ENCODE results near the gene AZU1.

DNA sequence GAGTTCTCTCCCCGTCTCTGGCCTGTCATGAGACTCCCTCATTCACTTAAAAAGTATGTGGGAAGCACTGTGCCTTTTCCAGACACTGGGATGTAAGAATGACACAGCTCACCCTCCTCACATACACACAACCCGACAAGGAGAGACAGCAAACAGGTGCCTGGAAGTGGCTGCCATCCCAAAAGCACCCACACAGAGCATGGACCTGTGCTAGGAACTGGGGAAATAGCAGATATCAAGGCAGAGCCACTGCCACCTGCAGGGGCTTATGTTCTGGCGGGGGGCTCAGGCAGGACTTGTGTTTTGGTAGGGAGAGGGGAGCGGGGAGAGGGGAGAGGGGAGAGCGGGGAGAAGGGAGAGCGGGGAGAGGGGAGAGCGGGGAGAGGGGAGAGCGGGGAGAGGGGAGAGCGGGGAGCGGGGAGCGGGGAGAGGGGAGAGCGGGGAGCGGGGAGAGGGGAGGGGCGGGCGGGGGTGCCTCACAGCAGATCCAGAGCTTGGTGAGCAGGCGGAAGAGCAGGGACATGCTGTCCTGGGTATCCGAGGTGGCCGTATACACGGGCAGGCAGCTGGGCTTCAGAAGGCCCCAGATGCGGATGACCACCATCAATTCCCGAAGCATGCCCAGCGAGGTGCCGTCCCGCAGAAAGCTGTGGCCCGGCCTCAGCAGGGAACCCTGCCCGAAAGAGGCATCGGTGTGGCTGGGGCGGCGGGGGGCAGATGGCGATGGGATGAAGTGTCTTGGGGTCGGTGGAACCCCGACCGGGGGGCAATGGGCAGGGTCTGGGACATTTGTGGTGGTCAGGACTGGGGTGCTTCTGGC, 44.0 kb downstream of the AZU1 start:
- TF ChIP-seq, protein P1, sequence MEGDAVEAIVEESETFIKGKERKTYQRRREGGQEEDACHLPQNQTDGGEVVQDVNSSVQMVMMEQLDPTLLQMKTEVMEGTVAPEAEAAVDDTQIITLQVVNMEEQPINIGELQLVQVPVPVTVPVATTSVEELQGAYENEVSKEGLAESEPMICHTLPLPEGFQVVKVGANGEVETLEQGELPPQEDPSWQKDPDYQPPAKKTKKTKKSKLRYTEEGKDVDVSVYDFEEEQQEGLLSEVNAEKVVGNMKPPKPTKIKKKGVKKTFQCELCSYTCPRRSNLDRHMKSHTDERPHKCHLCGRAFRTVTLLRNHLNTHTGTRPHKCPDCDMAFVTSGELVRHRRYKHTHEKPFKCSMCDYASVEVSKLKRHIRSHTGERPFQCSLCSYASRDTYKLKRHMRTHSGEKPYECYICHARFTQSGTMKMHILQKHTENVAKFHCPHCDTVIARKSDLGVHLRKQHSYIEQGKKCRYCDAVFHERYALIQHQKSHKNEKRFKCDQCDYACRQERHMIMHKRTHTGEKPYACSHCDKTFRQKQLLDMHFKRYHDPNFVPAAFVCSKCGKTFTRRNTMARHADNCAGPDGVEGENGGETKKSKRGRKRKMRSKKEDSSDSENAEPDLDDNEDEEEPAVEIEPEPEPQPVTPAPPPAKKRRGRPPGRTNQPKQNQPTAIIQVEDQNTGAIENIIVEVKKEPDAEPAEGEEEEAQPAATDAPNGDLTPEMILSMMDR (IDR thresholded peaks at IDR 0.05; ENCODE audit: insufficient read depth, low read length, poor library complexity, severe bottlenecking) = no peak
- TF ChIP-seq EZH2phosphoT487 (conservative IDR thresholded peaks at IDR 0.05; ENCODE audit: low read length) = no peak
